Caco-2 (cell line): ENCODE results near the gene MVB12B. TPM values are rescaled to one million over a fixed set of nuclear protein-coding genes. Genes with fewer than 3 reads are reported as not detected.

Experiments
- BruUV-seq: library from RNA; stranded (reverse); fragments of 400-500 nt; replicated peaks from 2 replicates; lab custom pipeline; 2021; lab: Mats Ljungman, UMichigan
- CTCF ChIA-PET: fragments of 300-600 bp; sonication (Branson Sonifier 250); formaldehyde crosslinking; loops from one replicate; lab custom pipeline; 2022; ENCODE audit warnings: antibody characterized with exemption; lab: Charles Lee
- POLR2A ChIA-PET: fragments of 300-600 bp; sonication (Branson Sonifier 250); formaldehyde crosslinking; loops from one replicate; lab custom pipeline; 2022; ENCODE audit warnings: antibody characterized with exemption; lab: Charles Lee
- DNase-seq, 2 experiments: peaks; one replicate each; pipeline versions ENCODE4 v3.0.0 to v3.0.0-alpha.2; 2020 to 2022
- H3K27me3 ChIP-seq: replicated peaks from 2 replicates; pipeline ENCODE4 v1.6.0; 2011; ENCODE audit warnings: low read length; ENCODE audit not compliant: control insufficient read depth, insufficient read depth
- H3K36me3 ChIP-seq: 2 replicates; pipeline ENCODE4 v1.5.1; 2011; ENCODE audit warnings: low read length; ENCODE audit not compliant: control insufficient read depth, insufficient read depth
- H3K4me1 ChIP-seq: fragments of 250-450 bp; sonication (Bioruptor Pico); 2 replicates; pipeline ENCODE4 v1.5.1; 2020; ENCODE audit warnings: mild to moderate bottlenecking
- H3K4me3 ChIP-seq: 2 replicates; pipeline ENCODE4 v1.5.1; 2011; ENCODE audit warnings: low read depth, mild to moderate bottlenecking, control low read depth, low read length
- H3K9me3 ChIP-seq: fragments of 250-450 bp; sonication (Bioruptor Pico); 2 replicates; pipeline ENCODE4 v1.5.1; 2020; ENCODE audit warnings: mild to moderate bottlenecking, moderate library complexity
- H3K27ac Mint-ChIP-seq: one replicate; pipeline ENCODE4 v1.8.0; 2022; ENCODE audit warnings: mixed read lengths; ENCODE audit not compliant: unreplicated experiment
- H3K27me3 Mint-ChIP-seq: one replicate; pipeline ENCODE4 v1.8.0; 2022; ENCODE audit warnings: mixed read lengths; ENCODE audit not compliant: insufficient read depth, unreplicated experiment
- H3K36me3 Mint-ChIP-seq: one replicate; pipeline ENCODE4 v1.8.0; 2022; ENCODE audit warnings: mild to moderate bottlenecking, mixed read lengths; ENCODE audit not compliant: insufficient read depth, unreplicated experiment
- H3K4me1 Mint-ChIP-seq: one replicate; pipeline ENCODE4 v1.8.0; 2022; ENCODE audit warnings: low read depth, mixed read lengths; ENCODE audit not compliant: unreplicated experiment
- H3K4me3 Mint-ChIP-seq: one replicate; pipeline ENCODE4 v1.8.0; 2022; ENCODE audit warnings: mild to moderate bottlenecking, moderate library complexity, mixed read lengths; ENCODE audit not compliant: unreplicated experiment
- H3K9me3 Mint-ChIP-seq: one replicate; pipeline ENCODE4 v1.8.0; 2022; ENCODE audit warnings: mixed read lengths; ENCODE audit not compliant: unreplicated experiment
- intact Hi-C: fragments of 100-400 bp; cut with micrococcal nuclease; formaldehyde crosslinking; loops from one replicate; pipeline ENCODE4 v1.10.0; 2022; ENCODE audit not compliant: unreplicated experiment
- total RNA-seq: library from RNA; stranded (reverse); gene quantifications from 2 replicates; pipeline ENCODE4 v1.2.3, GENCODE V29; 2022
- TF ChIP-seq, protein P1 (sequence below), 2 experiments: fragments of 200-600 bp in 1 of 2; IDR thresholded peaks; 1 replicate in 1 of 2; 2 replicates in 1 of 2; pipeline versions ENCODE4 v1.5.1 to v1.8.0; 2011 to 2022; ENCODE audit warnings: antibody characterized with exemption in 1 of 2, control low read depth in 1 of 2, inconsistent platforms in 1 of 2, low read depth in 1 of 2, low read length in 1 of 2, mild to moderate bottlenecking in 1 of 2, moderate library complexity in 1 of 2; ENCODE audit not compliant: insufficient read depth in 1 of 2, severe bottlenecking in 1 of 2, unreplicated experiment in 1 of 2

MVB12B gene
- total RNA-seq, 1 experiment from 2014 or later, result 24.4 TPM

DNA sequence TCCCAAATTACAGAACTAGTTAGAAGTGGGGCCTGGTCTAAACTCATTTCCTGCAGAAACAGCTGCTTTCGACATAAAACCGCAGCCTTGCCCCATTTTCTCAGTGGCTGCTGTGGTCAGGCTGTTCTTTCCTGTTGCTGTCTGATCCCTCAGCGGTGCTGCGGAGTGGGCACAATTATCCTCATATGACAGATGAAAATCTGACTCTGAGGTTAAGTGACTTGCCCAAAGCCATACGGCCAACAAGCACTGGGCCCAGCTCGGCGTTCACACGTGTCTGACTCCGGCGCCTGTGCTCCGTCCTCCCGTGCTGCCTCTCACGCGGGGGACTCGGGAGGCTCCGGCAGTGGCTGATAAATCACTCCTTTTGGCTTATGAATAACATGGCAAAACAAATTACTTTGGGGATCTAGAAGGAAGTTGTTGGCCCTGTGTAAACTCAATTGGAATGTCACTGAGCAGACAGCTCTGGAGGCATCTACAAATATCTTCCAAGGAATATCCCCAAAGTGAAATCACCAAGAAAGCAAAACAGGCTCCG is 144.5 kb downstream of the MVB12B start:
- ChIA-PET CTCF (interaction anchor here (0.7 kb wide), 1 partner anchor 163 kb away, joined by 3 read pairs; no protein-coding TSS in a partner anchor), POLR2A (no interaction called here)
- H3K4me3 Mint-ChIP-seq, result no peak overlapping the region
- peaks cover 7% of the 10 kb centered on the region for H3K4me1 Mint-ChIP-seq
- no peaks in the 10 kb centered on the region for H3K36me3 ChIP-seq
- H3K9me3 Mint-ChIP-seq, result no peaks in the 10 kb centered on the region
- peaks cover 5% of the 10 kb centered on the region for H3K36me3 Mint-ChIP-seq
- BruUV-seq, result no TSS peak
- H3K27me3 Mint-ChIP-seq, result no peaks in the 10 kb centered on the region
- DNase-seq, result no peak
- H3K4me3 ChIP-seq, result no peak overlapping the region
- no peaks in the 10 kb centered on the region for H3K4me1 ChIP-seq
- intact Hi-C loops, result no loop called here
- TF ChIP-seq, protein P1, sequence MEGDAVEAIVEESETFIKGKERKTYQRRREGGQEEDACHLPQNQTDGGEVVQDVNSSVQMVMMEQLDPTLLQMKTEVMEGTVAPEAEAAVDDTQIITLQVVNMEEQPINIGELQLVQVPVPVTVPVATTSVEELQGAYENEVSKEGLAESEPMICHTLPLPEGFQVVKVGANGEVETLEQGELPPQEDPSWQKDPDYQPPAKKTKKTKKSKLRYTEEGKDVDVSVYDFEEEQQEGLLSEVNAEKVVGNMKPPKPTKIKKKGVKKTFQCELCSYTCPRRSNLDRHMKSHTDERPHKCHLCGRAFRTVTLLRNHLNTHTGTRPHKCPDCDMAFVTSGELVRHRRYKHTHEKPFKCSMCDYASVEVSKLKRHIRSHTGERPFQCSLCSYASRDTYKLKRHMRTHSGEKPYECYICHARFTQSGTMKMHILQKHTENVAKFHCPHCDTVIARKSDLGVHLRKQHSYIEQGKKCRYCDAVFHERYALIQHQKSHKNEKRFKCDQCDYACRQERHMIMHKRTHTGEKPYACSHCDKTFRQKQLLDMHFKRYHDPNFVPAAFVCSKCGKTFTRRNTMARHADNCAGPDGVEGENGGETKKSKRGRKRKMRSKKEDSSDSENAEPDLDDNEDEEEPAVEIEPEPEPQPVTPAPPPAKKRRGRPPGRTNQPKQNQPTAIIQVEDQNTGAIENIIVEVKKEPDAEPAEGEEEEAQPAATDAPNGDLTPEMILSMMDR (IDR thresholded peaks at IDR 0.05; ENCODE audit: insufficient read depth in 1 of 2, low read depth in 1 of 2, low read length in 1 of 2, severe bottlenecking in 1 of 2, unreplicated experiment in 1 of 2), result no peak
- H3K27me3 ChIP-seq, result no peaks in the 10 kb centered on the region
- H3K27ac Mint-ChIP-seq, result no peak overlapping the region
- H3K9me3 ChIP-seq, result no peaks in the 10 kb centered on the region

DNA sequence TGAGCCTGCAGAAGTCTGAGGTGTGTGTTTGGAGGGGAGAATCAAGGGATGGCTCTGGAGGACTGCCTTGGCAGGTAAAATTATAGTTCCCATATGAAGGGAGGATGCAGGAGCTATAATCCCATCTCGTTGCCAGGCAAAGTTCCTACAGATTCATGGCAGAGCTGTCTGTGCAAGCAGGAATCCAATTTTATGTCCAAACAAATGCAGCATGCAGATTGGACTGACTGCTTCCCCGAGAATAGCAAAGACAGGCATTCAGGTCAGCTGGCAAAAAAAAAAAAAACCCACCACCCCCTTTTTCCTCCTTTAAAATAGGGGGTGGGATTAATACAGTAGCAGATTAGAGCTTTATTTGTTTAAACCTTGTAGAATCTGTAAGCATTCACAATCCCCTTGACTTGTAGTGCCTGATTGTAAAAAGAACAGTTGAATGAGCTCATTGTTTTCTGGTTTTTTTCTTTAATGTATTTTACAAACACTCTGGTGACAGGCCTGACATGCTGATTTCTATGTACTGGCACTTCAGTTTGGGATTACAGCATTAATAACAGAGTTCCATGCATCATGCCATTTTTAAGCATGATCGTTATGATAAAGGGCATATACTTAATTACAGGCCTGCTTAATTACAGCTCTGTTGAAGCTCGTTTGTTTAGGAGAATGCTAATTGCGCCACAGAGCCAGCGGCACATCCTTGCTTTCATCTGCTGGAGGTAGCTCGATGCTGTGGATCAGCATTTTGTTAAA is 145.7 kb downstream of the MVB12B start:
- no peak for DNase-seq
- no peak overlapping the region for H3K27ac Mint-ChIP-seq
- H3K9me3 Mint-ChIP-seq, result no peaks in the 10 kb centered on the region
- H3K9me3 ChIP-seq, result no peaks in the 10 kb centered on the region
- H3K4me3 Mint-ChIP-seq, result no peak overlapping the region
- no TSS peak for BruUV-seq
- peaks cover 7% of the 10 kb centered on the region for H3K4me1 Mint-ChIP-seq
- H3K4me3 ChIP-seq, result no peak overlapping the region
- intact Hi-C loops, result no loop called here
- no peaks in the 10 kb centered on the region for H3K27me3 Mint-ChIP-seq
- no peaks in the 10 kb centered on the region for H3K36me3 ChIP-seq
- peaks cover 5% of the 10 kb centered on the region for H3K36me3 Mint-ChIP-seq
- ChIA-PET POLR2A (no interaction called here), CTCF (interaction anchor here (0.7 kb wide), 1 partner anchor 1710 kb away, joined by 3 read pairs; no protein-coding TSS in a partner anchor)
- H3K27me3 ChIP-seq, result no peaks in the 10 kb centered on the region
- TF ChIP-seq, protein P1 (IDR thresholded peaks at IDR 0.05; ENCODE audit: insufficient read depth in 1 of 2, low read depth in 1 of 2, low read length in 1 of 2, severe bottlenecking in 1 of 2, unreplicated experiment in 1 of 2), result no peak
- H3K4me1 ChIP-seq, result no peaks in the 10 kb centered on the region

DNA sequence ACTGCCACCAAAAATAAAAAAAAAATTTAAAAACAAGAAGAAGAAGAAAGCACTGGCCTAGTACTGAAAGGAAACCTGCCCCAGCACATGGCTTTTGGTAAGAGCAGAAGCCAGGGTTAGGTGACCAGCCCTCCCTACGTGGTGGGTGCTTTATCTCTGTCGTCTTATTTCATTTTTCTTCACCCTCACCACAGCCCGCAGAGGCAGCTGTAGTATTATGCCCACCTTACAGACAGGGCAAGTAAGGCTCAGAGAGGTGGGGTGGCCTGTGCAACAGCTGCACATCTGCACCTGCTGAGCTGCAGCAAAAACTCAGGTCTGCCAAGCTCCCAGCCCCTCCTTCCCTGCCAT is 146.3 kb downstream of the MVB12B start:
- H3K27me3 ChIP-seq, result no peaks in the 10 kb centered on the region
- Mint-ChIP-seq H3K4me3 (no peak overlapping the region), H3K27ac (no peak overlapping the region), H3K36me3 (peaks cover 5% of the 10 kb centered on the region), H3K27me3 (no peaks in the 10 kb centered on the region), H3K4me1 (peaks cover 7% of the 10 kb centered on the region), H3K9me3 (no peaks in the 10 kb centered on the region)
- no peak for DNase-seq
- ChIA-PET POLR2A (no interaction called here), CTCF (interaction anchor here (0.7 kb wide), 1 partner anchor 1710 kb away, joined by 3 read pairs; no protein-coding TSS in a partner anchor)
- H3K4me3 ChIP-seq, result no peak overlapping the region
- H3K36me3 ChIP-seq, result no peaks in the 10 kb centered on the region
- no peaks in the 10 kb centered on the region for H3K4me1 ChIP-seq
- BruUV-seq, result no TSS peak
- no peaks in the 10 kb centered on the region for H3K9me3 ChIP-seq
- TF ChIP-seq, protein P1 (IDR thresholded peaks at IDR 0.05; ENCODE audit: insufficient read depth in 1 of 2, low read depth in 1 of 2, low read length in 1 of 2, severe bottlenecking in 1 of 2, unreplicated experiment in 1 of 2), result no peak
- intact Hi-C loops, result no loop called here
